ENCODE results near the gene EPHA10. TPM values are rescaled to one million over a fixed set of nuclear protein-coding genes. Genes with fewer than 3 reads are reported as not detected.

The EPHA10 gene
- polyA plus RNA-seq, 1 experiment, result 0.04 TPM

DNA sequence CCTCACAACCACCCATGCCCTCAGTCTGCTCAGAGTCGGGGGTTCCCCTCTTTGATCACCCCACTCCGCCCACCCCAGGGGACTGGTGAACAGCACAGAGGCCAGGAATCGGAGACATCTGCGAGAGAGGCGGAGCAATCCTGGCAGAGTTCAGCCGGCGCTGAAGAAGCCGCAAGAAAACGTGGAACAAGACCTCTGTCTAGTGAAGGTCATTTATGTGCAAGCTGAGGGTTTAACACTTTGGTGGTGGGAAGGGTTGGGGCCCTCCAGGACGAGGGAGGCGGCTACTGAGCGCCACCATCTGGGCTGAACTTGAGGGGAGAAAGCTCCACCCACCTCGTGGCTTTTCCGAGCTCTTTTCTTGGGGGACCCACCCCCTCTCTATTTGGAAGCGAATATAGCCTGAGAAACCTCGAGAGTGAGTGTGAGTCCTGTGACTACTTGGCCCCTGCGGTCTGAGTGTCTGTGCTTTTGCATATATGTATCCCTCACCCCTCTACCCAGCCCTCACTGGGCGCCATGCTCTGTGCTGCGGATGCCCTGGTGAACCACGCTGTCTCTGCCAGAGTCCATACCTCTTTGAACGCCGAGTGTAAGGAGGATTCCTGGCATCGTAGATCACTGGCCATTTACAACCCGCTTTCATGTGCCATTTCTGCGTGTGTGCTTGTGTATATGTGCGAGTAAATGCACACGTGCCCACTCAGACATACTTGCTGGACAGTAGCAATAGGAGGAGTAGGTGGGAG lies 1.2 kb upstream of the EPHA10 start:
- Histone ChIP-seq H3K27me3 (ENCODE audit: control insufficient read depth, insufficient read depth, low read length) (peaks cover 22% of the 10 kb centered on the region), H3K36me3 (ENCODE audit: control insufficient read depth, insufficient read depth, low read length) (no peaks in the 10 kb centered on the region), H3K4me3 (ENCODE audit: low read depth, low read length) (no peak overlapping the region)
- POLR2A ChIA-PET, result no interaction called here
- TF ChIP-seq, protein P1, sequence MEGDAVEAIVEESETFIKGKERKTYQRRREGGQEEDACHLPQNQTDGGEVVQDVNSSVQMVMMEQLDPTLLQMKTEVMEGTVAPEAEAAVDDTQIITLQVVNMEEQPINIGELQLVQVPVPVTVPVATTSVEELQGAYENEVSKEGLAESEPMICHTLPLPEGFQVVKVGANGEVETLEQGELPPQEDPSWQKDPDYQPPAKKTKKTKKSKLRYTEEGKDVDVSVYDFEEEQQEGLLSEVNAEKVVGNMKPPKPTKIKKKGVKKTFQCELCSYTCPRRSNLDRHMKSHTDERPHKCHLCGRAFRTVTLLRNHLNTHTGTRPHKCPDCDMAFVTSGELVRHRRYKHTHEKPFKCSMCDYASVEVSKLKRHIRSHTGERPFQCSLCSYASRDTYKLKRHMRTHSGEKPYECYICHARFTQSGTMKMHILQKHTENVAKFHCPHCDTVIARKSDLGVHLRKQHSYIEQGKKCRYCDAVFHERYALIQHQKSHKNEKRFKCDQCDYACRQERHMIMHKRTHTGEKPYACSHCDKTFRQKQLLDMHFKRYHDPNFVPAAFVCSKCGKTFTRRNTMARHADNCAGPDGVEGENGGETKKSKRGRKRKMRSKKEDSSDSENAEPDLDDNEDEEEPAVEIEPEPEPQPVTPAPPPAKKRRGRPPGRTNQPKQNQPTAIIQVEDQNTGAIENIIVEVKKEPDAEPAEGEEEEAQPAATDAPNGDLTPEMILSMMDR (IDR thresholded peaks at IDR 0.05; ENCODE audit: insufficient read depth, low read depth, low read length), result no peak
- CTCF ChIA-PET, result no interaction called here
- no peak for DNase-seq (ENCODE audit: low read depth)

DNA sequence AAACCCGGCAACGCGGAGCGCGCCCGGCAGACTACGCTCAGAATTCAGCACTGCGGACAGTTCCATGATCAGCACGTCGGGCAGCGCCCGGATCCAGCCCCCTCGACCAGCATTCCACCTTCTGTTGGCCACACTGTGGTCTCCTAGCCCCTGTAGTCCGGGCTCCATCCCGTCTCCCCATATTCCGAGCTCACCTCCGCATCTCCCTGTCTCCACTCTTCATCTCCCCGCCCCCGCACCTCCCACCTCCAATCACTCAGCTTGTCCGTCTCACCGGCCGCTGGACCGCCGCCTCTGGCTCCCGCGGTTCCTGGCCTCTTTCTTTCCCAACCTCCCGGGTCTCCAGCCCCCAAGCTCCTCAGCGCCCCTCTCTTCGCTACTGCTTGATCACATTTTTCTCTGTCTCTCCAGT lies 500 bp downstream of the EPHA10 start:
- POLR2A ChIA-PET, result no interaction called here
- CTCF ChIA-PET, result no interaction called here
- peaks cover 22% of the 10 kb centered on the region for H3K27me3 ChIP-seq (ENCODE audit: control insufficient read depth, insufficient read depth, low read length)
- no peak for DNase-seq (ENCODE audit: low read depth)
- TF ChIP-seq, protein P1 (IDR thresholded peaks at IDR 0.05; ENCODE audit: insufficient read depth, low read depth, low read length), result no peak
- no peaks in the 10 kb centered on the region for H3K36me3 ChIP-seq (ENCODE audit: control insufficient read depth, insufficient read depth, low read length)
- no peak overlapping the region for H3K4me3 ChIP-seq (ENCODE audit: low read depth, low read length)

DNA sequence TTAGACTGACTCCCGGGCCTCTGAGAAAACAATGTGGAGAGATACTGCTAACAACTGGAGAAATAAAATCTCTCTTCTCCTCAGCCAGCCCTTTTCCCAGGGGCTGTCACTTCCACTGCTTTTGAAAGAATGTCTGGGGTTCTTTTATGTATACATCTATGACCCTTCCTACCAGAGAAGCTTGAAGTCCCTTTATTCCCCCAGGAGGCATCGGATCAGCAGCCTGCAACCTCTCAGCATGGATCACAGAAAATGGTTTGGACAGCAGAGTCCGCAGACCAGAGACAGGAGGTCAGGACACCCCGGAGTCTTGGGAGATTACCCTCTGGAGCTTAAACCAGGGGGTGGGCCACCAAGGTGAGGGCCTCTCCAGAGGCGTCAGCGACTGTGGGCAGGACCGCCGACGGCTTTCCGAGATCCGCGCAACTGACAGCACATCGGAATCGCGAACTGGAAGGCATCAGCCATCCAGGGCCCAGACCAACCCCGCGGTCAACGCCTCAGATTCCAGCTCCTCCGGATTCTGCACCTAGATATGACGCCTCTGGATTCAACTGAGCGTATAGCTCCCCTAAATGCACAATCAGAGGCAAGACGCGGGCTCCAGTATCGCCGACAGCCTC lies 1.0 kb downstream of the EPHA10 start:
- ChIA-PET CTCF (no interaction called here), POLR2A (no interaction called here)
- TF ChIP-seq, protein P1 (IDR thresholded peaks at IDR 0.05; ENCODE audit: insufficient read depth, low read depth, low read length), result no peak
- Histone ChIP-seq H3K36me3 (ENCODE audit: control insufficient read depth, insufficient read depth, low read length) (no peaks in the 10 kb centered on the region), H3K27me3 (ENCODE audit: control insufficient read depth, insufficient read depth, low read length) (peaks cover 22% of the 10 kb centered on the region), H3K4me3 (ENCODE audit: low read depth, low read length) (no peak overlapping the region)
- no peak for DNase-seq (ENCODE audit: low read depth)

DNA sequence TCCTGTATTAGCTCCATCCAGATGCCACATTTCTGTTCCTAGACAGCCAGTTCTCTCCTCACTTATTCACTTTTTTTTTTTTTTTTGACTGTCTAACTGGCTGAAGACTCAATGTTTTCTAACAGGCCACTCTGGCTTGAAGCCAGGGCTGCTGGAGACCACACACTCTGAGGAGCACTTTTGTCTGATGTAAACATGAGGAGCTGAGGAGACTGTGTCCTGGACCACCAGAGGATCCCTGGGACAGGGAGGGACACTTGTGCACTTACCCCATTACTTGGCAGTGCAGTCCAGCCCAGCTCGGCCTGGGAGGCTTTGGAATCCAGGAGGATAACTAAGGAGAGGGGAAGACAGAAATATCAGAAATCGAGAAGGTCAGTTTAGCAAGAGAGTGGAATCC lies 2.4 kb downstream of the EPHA10 start:
- ChIA-PET CTCF (no interaction called here), POLR2A (no interaction called here)
- no peak for DNase-seq (ENCODE audit: low read depth)
- TF ChIP-seq, protein P1 (IDR thresholded peaks at IDR 0.05; ENCODE audit: insufficient read depth, low read depth, low read length), result no peak
- Histone ChIP-seq H3K36me3 (ENCODE audit: control insufficient read depth, insufficient read depth, low read length) (no peaks in the 10 kb centered on the region), H3K27me3 (ENCODE audit: control insufficient read depth, insufficient read depth, low read length) (peaks cover 22% of the 10 kb centered on the region), H3K4me3 (ENCODE audit: low read depth, low read length) (no peak overlapping the region)

DNA sequence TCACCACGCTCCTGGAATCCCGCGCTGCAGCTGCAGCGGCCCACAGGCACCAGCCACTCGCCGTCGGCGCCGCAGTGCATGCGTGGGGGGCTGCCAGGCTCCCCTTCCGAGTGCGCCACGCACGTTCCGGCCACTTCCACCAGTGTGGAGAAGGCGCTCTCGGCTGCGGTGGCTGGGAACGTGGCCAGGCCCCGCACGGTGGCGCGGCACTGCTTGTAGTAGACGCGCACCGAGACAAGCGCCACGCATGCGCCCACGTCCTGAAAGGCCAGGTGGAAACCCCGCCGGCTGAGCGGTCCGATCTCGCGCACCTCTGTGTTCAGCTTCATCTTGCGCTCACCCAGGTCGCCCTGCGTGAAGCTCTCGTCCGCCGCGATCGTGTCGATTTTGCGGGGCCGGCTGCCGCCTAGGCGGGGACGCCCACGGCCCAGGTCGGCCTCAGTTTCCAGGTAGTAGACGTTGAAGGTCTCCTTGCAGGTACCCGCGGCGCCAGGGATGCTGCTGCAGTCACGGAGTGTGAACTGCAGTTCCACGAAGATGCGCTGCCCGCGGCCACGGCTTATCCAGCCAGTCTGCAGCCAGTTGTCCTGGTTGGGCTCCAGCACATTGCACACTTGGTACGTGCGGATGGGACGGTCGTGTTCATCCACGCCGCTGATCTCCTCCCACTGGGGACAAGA lies 3.4 kb downstream of the EPHA10 start:
- TF ChIP-seq, protein P1 (IDR thresholded peaks at IDR 0.05; ENCODE audit: insufficient read depth, low read depth, low read length), result no peak
- DNase-seq (ENCODE audit: low read depth), result no peak
- Histone ChIP-seq H3K27me3 (ENCODE audit: control insufficient read depth, insufficient read depth, low read length) (peaks cover 20% of the 10 kb centered on the region), H3K36me3 (ENCODE audit: control insufficient read depth, insufficient read depth, low read length) (no peaks in the 10 kb centered on the region), H3K4me3 (ENCODE audit: low read depth, low read length) (no peak overlapping the region)
- ChIA-PET CTCF (no interaction called here), POLR2A (no interaction called here)
